Rectal smooth muscle tissue (tissue), 1 donor: ENCODE results near the gene ADTRP.

ENCODE experiments used
- H3K27ac ChIP-seq: one replicate; pipeline ENCODE4 v1.7.0; 2013; ENCODE audit warnings: low read depth, low read length, inconsistent platforms
- H3K27me3 ChIP-seq: one replicate; pipeline ENCODE4 v1.7.0; 2013; ENCODE audit warnings: low read length; ENCODE audit not compliant: control insufficient read depth, insufficient read depth
- H3K36me3 ChIP-seq: one replicate; pipeline ENCODE4 v1.7.0; 2013; ENCODE audit warnings: low read length; ENCODE audit not compliant: control insufficient read depth, insufficient read depth
- H3K4me1 ChIP-seq: one replicate; pipeline ENCODE4 v1.7.0; 2013; ENCODE audit warnings: low read length; ENCODE audit not compliant: control insufficient read depth, insufficient read depth
- H3K4me3 ChIP-seq: one replicate; pipeline ENCODE4 v1.7.0; 2013; ENCODE audit warnings: low read length
- H3K9ac ChIP-seq: one replicate; pipeline ENCODE4 v1.7.0; 2013; ENCODE audit warnings: low read length

Gene ADTRP

DNA sequence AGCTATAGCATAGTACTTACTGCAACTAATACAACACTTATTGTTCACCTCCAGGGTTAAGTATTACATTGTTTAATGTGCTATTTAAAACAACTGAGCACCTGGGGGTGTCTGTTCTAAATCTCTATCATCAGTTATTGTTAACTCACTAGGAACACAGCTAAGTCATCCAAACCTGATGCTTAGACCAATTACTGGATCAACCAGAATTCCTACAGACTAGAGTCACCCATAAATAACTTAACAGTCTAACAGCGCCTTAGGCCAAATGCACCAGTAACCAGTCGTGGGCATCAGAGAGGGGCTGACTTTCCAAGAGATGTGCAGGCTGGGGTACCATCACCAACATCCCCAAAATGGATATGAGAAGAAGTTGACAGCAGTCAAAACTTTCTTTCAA, 110.7 kb downstream of the ADTRP start:
- no peaks in the 10 kb centered on the region for H3K27me3 ChIP-seq
- no peaks in the 10 kb centered on the region for H3K4me1 ChIP-seq
- no peak overlapping the region for H3K4me3 ChIP-seq
- H3K36me3 ChIP-seq = no peaks in the 10 kb centered on the region
- H3K27ac ChIP-seq = no peak overlapping the region
- H3K9ac ChIP-seq = no peak overlapping the region

DNA sequence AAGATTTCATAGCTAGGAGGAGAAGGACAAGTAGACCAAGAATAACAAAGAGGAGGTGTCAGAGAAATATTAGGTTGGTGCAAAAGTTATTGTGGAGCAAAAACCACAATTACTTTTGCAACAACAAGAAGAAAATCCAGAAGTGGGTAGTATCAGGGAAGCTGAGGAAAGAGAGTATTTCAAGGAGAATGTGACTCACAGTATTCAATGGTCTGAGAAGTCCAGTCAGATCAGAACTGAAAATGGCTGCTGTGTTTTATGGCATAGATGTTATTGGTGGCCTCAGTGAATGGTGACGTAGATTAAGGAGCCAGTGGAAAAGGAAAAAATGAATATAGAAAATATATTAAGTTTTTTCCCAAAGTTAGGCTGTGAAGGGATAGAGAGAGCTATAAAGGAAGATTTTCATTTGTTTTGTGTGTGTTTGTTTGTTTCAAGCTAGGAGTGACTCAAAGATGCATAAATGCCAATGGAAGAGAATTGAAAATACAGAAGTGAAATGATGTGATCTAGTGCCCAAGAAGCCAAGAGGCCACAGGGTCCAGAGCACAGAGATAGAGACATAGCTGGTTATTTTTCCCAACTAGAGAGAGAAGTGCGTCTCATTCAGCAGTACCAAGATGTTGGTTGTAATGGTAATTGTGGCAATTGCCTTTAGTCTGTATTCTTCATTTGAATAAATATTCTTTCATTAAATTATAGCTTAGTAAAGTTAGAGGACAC, 112.8 kb downstream of the ADTRP start:
- H3K4me3 ChIP-seq = no peak overlapping the region

More for the DNA sequence above, 112.8 kb downstream of the ADTRP start:
- H3K27me3 ChIP-seq = no peaks in the 10 kb centered on the region
- no peaks in the 10 kb centered on the region for H3K4me1 ChIP-seq
- H3K27ac ChIP-seq = no peak overlapping the region
- no peak overlapping the region for H3K9ac ChIP-seq
- no peaks in the 10 kb centered on the region for H3K36me3 ChIP-seq
